Measurements from ENCODE around the gene CDH22.

GRCh38 chr20:46179862-46180261 lies 128.4 kb downstream of the CDH22 start:
- TF ChIP-seq POLR2AphosphoS5 (IDR thresholded peaks at IDR 0.05; ENCODE audit: low read depth, low read length) (no peak), CTCF (IDR thresholded peaks at IDR 0.05) (no peak), REST (IDR thresholded peaks at IDR 0.05; ENCODE audit: insufficient read depth in 1 of 2, low read depth in 2 of 2, low read length in 1 of 2) (no peak), TCF7L2 (IDR thresholded peaks at IDR 0.05; ENCODE audit: low read depth, low read length) (no peak)
